HS-5 (cell line): ENCODE measurements around the gene STK10.
A peak's percentile ranks its signal among the peaks of the same experiment; 100 is the strongest.

ENCODE experiments used
- DNase-seq: peaks from one replicate; pipeline ENCODE4 v3.0.0-alpha.2; 2012; ENCODE audit warnings: low read depth

Gene STK10

DNA sequence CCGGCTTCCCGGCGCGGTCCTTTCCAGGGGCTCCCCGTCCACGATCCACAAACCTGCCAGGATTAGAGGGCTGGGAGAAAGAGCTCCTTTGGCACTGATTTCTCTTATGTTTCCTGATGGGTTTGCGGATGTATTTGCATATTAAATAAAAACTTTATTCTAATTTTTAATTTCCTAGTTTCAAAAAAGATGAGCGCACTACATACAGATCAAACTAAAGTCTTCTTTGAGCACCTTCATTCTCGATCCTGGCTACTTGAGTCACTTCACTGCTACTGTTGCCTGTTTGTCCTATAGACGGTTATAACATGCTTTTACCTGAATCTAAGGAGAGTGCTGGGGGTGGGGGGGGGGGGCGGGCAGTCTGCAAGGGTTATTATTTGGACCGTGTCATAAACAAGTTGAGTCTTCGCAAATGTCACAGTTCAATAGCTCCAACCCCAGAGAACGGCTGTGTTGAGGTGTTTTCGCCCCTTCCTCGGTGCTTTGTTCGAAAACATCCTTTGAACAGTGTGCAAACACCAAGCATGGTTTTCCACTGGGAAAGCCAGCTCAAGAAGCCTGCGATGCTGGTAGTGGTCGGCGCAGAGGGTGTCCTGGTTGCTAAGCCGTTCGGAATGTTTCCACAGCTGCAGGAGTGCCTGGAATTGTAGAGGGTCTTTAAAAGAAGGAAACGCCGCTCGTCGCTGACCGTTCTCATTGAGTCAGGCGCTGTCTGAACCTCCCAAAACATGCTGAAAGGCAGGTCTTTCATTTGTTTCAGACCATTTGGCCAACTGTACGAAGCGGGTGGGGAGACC lies 1.1 kb upstream of the STK10 start:
- DNase-seq = peak; percentile 6

DNA sequence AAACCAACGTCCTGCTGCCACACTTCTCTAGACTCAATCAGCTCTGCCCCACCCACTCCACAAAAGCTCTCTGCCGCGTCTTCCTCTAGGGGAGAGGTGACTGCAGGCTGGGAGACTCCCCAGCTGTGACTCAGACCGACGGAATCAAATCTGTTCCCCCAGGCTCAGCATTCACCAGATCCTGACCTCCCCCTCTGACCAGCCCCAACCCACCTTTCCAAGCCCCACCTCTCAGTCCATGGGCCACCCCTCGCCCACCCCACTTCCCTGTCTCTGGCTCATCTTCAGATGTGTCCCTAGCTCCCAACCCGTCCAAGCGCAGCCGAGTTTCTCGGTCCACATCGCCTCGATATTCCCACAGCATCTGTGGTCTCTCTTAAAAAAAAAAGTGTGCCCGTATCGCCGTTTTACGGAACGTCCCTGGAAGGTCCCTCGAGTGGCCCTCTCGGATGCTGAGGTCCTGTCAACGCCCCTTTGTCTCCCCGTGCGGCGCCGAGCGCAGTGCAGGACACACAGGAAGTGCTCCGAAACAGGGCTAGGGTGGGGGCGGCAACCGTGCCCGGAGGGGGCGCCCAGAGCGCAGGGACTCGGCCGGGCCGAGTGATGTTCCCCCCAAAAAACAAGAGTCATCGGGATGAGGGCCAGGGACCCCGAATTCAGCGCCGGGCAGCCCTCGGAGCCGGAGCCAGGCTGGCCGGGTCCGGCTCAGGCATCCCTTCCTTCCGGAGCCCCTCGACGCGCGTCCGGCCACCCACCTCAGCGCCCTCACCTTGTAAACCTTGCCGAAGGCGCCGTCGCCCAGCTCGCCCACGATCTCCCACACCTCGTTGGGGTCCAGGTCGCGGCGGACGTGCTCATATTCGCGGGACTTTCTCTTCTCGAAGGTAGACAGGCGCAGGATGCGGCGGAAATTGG lies 649 bp downstream of the STK10 start:
- peak; percentile 60 for DNase-seq

DNA sequence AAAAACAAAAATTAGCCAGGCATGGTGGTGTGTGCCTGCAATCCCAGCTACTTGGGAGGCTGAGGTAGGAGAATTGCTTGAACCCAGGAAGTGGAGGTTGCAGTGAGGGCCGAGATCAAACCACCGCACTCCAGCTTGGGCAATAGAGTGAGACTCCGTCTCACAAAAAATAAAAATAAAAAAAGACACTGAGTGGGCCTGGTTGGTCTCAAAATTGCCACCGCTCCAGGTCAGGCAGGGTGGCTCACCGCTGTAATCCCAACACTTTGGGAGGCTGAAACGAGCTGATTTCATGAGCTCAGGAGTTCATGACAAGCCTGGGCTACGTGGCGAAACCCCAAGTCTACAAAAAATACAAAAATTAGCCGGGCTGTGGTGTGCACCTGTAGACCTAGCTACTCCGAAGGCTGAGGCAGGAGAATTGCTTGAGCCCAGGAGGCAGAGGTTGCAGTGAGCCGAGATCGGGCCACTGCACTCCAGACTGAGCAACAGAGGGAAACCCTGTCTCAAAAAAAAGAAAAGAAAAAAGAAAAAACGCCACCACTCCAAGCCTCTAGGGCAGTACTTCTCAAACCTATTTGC lies 1.8 kb downstream of the STK10 start:
- DNase-seq = no peak

DNA sequence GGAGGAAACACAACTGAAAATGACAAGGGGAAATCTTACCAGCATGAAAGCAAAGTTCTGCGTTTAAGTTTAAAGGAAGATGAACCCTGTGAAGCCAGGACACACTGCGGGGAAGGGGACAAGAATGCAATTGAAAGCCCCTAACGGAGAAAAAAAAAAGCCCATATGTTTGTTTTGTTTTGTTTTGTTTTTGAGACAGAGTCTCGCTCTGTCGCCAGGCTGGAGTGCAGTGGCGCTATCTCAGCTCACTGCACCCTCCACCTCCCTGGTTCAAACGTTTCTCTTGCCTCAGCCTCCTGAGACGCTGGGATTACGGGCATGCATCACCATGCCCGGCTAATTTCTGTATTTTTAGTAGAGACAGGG lies 2.9 kb downstream of the STK10 start:
- DNase-seq = no peak

DNA sequence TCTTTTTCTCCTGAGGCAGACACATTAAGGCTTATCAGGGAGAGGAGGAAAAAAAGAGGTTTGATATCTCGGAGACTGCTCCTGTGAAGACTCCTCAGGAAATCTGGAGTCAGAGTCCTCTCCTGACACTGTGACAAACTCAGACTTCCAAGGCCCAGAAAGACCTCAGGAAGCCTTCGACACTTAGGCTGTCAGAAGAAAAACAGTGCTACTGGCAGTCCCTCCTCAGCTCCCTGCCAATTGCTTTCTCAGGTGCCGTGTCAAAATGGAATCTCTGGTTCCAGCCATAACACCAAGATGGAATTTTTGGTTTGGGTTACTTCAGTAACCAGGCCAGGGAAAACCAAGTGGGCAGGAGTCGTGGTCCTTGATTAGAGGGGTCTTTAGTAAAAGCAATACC lies 4.1 kb downstream of the STK10 start:
- no peak for DNase-seq

GRCh38 chr5:172182291-172182690 lies 5.7 kb downstream of the STK10 start:
- no peak for DNase-seq

DNA sequence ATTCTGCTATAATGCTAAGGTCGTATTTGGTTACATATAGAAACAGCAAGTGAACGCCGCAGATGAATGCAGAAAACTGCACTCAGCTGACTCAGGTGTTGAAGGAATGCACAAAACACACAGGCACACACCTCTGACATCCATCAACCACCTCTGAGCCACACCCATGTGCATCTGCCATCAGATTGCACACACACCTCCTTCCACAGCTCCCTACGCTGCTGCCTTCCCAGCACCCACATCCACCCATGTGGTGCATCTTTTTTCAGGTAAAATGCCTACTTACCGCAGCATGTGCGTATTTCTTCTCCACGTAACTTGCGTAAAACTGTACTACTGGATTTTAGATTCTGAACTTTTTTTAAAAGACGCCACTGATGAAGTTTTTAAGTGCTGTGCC lies 7.1 kb downstream of the STK10 start:
- no peak for DNase-seq

- DNase-seq = no peak
Measured at GRCh38 chr5:172178991-172179989, 8.7 kb downstream of the STK10 start.

- no peak for DNase-seq
Measured at GRCh38 chr5:172178301-172178987, 9.6 kb downstream of the STK10 start.

DNA sequence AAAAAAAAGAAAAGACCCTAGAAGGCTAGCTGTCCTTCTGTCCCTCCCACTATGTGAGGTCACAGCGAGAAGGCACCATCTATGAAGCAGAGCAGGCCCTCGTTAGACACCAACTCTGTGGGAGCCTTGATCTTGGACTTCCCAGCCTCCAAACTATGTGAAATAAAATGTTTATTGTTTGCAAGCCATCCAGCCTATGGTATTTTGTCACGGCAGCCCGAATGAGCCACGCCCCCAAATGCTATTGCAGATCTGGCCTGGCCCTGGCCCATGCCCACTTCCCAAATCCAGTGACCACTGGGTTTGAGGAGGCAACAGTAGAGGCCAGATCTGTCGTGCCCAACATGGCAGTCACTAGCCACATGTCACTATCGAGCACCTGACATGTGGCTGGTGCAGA lies 10.8 kb downstream of the STK10 start:
- no peak for DNase-seq

- DNase-seq = no peak
Measured at GRCh38 chr5:172175263-172175719, 12.7 kb downstream of the STK10 start.

DNA sequence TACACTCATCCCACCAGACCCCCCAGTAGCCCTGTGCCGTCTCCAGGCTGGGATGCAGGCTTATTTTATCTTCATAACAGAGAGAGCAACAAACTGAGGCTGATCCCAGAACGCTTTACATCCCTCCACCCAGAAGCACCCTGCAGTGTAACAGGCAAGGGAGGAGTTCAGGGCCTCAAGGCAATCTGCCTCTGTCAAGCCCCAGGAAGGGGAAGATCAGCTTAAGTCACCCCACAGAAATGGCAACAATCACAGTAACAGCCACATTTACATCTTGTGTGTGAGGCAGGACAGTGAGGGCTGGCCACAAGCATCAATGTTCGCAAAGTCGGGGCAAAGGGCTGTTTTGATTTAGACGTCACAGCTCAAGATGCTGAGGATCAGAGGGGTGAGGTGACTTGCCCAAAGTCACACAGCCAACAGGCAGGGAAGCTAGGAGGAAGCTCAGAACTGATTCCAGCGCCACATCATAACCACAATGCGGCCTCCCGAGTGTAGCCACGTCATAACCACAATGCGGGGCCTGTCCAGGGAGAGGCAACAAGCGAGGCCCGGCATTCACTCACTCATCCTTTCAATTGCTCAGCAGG lies 14.4 kb downstream of the STK10 start:
- DNase-seq = peak; percentile 40

DNA sequence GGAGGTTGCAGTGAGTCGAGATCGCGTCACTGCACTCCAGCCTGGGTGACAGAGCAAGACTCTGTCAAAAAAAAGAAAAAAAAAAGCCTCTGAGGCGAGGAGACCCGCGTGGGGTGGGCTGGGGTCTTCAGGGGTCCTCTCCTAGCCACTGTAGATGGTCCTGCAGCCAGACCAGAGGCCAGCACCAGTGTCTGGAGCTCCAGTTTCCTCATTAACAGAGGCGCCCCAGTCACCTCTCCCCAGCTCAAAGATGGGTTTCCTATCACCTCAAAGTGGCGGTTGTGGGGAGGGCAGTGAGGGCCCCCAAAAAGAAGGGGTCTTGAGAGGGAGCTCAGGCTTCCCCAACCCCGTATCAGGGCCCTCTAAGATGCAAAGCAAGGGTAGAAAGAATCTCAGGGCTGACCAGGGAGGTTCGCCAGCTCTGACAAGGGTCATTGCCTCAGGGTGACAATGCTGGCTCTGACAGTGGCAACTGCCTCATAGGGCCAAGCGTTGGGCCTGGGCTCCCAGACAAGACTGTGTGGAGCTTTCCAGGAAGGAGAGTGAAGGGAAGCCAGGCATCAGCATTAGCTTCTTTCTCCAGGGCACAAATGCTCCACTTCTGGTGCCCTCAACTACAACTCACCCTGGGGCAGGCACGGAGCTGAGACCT lies 15.0 kb downstream of the STK10 start:
- no peak for DNase-seq

GRCh38 chr5:172171118-172171517 lies 16.9 kb downstream of the STK10 start:
- DNase-seq = no peak

DNA sequence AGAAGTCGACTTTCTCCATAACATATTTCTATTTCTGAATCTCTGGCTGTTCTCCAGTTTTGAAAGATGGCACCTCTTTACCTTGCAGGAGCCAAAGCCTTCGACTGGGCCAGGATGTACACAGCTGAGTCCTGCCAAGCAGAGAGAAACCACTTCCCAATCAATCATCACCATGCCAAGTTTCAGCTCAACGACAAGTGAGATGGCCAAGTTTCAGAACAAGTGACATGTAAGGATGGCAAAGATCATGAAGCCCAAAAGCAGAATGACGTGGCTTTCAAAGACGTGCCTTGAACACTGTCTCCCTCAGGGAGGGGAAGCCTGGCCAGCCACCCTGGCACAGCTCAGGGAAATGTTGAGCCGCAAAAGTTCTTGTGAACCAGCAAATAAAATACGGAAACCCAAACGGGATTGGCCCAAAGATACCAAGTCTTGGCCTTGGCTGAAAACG lies 17.7 kb downstream of the STK10 start:
- no peak for DNase-seq

- DNase-seq = no peak
Measured at GRCh38 chr5:172169216-172169615, 18.8 kb downstream of the STK10 start.

DNA sequence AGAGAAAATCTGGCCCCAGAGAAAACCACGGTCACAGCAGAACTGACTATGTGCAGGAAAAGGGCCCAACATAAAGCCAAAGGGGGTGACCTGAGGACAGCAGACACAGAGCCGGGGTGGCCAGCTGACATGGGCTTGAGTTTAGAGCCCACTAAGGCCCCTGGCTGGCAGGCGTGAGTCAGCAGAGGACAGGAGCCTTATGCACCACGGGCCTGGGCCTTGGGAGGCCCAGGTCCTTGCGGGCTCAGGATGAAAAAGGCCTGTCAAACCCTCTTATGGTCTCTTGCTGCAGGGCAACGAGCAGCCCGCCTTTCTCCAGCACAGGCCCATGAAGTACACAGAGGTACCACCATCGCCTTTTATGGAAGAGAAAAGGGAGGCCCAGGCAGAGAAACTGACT lies 19.7 kb downstream of the STK10 start:
- DNase-seq = no peak

DNA sequence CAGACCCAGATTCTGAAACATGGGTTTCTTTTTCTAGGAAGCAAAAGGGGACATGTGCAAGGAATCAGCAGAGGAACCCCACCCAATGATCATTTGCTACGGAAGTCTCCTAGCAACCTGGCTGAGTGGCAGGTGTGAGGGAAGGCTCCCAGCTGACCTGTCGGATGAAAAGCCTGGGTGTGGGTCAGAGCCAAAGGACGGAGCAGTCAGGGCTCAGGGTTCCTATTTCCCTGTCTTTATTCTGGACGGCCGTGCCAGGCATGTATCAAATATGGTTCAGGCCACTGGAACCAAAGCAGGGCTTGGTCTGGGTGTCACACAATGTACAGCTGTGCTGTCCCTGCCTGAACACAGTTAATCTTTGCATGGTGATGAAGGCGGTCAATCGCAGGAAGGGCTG lies 20.1 kb downstream of the STK10 start:
- DNase-seq = no peak

DNA sequence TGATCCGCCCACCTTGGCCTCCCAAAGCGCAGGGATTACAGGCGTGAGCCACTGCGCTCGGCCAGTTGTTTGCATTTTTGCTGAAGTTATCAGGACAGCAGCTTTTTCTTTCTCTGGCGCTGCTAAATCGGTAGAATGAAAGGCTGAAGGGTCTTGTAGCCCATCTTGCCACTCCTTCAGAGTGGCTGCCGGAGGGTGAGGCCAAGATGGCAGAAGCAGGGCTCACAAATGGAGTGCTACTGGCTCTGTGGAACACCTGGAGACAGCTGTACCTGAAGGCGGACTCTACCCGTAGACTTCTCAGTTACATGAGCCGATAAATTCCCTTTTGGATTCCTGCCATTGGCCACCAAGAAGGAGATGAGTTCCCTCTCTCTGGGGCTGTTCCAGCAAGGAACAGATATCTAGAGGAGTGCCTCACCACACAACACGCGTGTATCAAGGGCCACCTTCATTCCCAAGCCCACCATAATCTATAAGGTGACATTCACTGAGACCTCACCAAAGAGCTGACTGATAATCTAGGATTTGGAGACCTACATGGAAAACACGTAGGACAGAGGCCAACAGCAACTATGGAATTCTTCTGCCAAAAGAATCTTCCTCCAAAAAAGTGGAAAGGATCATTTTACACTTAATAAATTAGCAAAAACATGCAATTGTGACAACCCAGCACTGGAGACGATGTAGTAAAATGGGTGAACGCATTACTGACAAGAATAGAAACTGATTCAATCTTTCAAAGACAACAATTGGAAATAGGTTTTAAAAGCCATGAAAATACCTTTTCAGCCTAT lies 21.8 kb downstream of the STK10 start:
- DNase-seq = no peak
